HG02678 (cell line): ENCODE results near the gene OMG.
"Not testable (repeated sequence)": the region's sequence is repeated elsewhere in the genome, so short reads cannot be mapped to it uniquely, and the experiment has no call there.

Experiments used
- ATAC-seq: cut with Tn5 transposase; IDR thresholded peaks from one replicate; pipeline ENCODE4 v1.9.1; 2021; ENCODE audit warnings: mild to moderate bottlenecking, moderate library complexity; ENCODE audit not compliant: unreplicated experiment

The OMG gene

GRCh38 chr17:31266042-31266441 lies 31.0 kb downstream of the OMG start:
- ATAC-seq = no peak

DNA sequence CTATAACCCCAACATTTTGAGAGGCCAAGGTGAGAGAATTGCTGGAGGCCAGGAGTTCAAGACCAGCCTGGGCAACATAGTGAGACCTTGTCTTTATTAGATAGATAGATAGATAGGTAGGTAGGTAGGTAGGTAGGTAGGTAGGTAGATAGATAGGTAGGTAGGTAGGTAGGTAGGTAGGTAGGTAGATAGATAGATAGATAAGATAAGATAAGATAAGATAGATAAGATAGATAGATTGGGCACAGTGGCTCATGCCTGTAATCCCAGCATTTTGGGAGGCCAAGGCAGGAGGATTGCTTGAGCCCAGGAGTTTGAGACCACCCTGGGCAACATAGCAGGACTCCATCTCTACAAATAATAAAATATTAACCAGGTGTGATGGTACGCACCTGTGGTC lies 34.1 kb downstream of the OMG start:
- ATAC-seq = not testable (repeated sequence)

DNA sequence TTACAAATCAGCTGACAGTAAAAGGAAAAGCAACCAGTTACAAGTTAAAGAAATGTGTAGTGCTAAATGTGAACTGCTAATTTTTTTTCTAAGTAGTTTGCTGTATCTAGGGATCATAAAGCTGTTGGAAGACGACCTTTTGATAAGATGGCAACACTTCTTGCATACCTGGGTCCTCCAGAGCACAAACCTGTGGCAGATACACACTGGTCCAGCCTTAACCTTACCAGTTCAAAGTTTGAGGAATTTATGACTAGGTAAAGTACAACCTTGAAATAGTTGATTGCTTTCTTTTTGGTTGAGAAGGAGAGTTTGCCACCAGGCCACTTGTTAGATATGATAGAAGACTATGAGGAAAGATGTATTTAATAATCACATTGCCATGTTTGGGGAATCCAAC lies 35.4 kb downstream of the OMG start:
- ATAC-seq = no peak

- no peak for ATAC-seq
Observed at GRCh38 chr17:31260151-31260550, 36.9 kb downstream of the OMG start.

DNA sequence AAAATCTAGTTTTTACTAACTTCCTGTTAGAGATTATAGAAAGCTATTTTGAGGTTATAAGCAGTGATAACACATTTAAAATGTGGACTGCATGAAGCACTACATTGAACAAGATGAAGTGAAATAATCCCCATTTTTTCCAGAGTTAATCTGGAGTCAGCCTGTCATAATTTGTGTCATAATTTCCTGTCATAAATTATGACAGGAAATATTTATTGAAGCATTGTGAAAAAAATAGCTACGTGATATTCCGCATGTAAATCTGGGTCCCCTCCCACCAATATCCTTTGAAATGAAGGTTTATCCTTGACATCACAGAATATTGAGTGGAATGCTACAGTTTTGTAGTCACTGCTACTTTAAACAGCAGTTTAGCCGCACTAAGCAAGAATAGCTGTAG lies 40.1 kb downstream of the OMG start:
- no peak for ATAC-seq

GRCh38 chr17:31254654-31255053 lies 42.4 kb downstream of the OMG start:
- ATAC-seq = no peak

DNA sequence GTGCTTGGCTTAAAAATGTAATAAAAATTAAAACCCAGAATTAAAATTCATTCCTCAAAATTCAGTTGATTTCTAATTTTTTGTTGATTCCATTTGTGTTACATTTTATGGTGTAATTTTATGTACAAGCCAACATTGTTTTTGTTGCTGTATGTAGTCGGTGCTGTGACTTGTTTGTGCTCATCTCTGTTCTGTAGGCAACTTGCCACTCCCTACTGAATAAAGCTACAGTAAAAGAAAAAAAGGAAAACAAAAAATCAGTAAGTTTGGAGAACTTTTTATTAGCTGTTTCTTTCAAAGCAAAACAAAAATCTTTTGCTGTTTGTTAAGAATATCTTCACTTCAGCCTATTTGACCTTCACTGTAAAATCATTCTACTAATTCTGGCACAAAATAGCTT lies 44.3 kb downstream of the OMG start:
- ATAC-seq = no peak

- no peak for ATAC-seq
Observed at GRCh38 chr17:31251970-31252328, 45.1 kb downstream of the OMG start.

GRCh38 chr17:31251105-31251969 lies 45.7 kb downstream of the OMG start:
- no peak for ATAC-seq

GRCh38 chr17:31250229-31250628 lies 46.8 kb downstream of the OMG start:
- peak; percentile 50 for ATAC-seq

- ATAC-seq = no peak
Observed at GRCh38 chr17:31249835-31250141, 47.3 kb downstream of the OMG start.

DNA sequence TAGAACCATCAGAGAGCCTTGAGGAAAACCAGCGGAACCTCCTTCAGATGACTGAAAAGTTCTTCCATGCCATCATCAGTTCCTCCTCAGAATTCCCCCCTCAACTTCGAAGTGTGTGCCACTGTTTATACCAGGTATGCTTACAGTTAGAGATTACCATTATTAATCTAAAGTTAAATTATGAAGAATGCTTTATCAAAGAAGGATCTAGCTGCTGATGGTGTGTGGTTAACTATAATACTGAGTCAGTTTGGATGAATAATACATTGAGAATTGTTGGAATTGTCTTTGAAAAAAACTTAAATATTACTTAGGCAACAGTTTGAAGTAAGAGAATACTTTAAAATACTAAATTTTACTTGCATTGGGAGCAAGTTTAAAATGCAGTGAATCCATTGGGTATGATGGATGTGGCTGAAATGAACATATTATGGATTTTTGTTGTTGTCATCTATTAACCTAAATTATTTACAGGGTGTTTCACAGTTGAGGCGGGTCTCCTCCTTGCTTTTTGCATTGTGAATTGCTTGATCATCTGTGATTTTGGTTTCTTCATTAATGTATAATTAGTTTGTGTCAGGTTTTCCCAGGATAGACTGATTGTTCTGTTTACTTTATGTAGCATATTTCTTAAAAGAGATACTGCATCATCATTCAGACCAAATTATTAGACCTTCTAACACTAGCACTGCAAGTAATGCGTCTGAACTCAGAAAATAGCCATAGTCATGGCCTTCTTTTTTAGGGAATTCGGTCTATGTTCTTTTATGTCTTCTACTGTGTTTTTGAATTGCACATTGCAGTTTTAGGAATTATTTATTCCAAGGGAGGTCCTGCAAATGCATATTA lies 47.8 kb downstream of the OMG start:
- ATAC-seq = no peak
